GM10847 (cell line): ENCODE measurements around the gene CYTIP.

Experiments
- POLR2A ChIP-seq: IDR thresholded peaks from 2 replicates; pipeline ENCODE4 v1.6.1; 2011; ENCODE audit not compliant: insufficient read length; ENCODE audit errors: extremely low read depth

Gene CYTIP

DNA sequence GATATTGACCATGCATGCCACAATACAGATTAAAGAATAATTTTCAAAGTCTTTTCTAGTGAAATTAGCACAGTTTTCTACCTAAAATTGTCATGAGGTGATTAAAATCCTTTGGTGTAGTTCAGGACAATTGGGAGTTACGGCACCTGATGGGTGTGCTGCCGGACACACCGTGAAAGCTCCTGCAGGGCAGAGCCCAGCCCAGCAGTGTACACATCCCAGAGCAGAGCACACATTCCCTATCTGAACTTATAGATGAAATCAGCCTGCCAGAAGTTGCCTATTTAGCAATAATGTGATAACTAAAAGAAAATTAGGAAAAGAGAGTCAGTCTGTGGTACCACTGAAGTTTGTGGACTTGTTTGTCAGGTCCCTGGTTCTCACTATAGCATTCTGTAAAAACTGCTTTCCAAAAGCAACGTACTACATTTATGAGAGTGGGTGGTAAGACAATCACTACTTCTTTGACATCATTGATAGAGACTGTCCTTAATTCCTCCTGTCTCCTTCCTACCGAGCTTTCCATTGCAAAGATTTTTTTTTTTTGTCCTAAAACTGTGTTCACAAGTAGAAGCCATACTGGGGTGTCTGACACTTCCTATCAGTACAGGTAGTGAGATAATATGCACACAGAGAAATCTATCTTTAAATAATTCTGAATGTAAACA, 3.4 kb downstream of the CYTIP start:
- no peak for TF ChIP-seq POLR2A

DNA sequence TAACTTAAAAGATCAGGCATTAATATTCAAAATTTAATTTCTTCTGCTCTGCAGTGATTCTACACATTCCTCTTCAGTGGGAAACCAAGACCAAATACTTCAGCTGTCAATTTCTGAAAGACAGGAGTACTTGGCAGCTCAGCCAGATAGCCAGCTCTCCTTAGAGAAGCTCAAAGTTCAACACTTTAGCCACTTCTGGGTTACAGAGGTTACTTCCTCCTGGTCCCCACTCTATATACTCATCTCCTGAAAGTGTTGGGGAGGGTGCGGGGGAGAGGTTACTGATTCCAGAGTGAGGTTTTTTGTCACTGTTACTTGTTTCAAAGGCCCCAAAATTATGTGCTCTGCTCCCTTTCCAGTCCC, 4.1 kb downstream of the CYTIP start:
- no peak for TF ChIP-seq POLR2A

DNA sequence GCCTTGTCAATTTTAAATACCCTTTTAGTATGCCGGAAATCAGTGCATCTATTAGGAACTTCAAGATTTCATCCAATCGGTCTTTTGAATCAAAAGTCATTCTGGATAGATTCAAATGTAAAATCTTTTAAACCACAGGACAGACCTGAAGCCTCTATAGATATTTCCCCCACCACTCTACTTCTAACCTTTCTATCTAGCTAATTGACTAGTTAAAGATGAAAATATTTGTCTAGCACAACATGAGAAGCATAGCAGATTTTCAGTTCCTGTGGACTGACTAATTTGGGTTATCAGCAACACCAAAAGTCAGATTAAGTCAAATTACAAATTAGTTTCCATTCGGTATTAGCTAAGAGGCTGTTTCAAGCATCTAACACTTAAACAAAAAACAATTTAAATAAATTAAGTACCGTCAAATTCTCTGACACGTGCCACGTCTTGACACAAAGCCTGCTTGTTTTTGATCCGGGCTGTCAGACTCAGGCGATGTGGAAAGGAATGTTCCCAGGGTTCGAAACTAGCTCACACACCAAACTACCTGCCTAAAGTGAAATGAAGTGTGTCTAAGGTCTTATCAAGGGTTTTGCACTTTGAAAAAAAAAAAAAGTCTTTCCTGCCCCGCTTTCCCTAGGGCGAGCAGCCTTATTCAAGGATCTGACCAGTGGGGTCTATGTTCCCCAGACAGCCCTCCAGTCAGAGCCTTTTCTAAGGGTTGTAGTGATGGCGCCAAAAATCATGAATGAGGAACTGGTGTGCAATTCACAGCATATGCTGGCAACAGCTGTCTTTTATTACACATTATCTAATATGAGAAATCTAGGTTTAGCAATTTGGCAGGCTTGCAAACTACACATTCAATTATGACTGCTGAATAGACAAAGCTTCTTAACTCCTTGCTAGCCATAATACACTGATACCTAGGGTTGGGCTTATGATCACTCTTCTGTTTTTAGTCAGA, 4.7 kb downstream of the CYTIP start:
- TF ChIP-seq POLR2A = no peak

DNA sequence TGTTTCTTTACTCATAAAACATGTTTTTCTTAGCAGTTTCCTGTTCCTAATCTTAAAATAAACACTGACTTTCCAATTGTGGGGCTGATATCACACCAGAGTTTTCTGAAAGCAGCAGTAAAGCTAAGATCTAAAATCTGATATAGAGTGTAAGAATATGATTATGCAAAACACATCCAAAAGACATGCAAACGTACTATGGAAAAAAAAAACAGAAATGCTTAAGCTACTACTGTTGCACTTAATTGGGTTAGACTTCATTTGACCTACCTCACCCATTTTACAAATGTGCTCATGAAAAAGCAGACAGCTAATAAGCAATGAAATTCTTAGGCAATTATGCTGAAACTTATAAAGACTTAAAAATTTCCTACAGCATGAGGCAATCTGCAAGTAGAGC, 10.5 kb downstream of the CYTIP start:
- no peak for TF ChIP-seq POLR2A

DNA sequence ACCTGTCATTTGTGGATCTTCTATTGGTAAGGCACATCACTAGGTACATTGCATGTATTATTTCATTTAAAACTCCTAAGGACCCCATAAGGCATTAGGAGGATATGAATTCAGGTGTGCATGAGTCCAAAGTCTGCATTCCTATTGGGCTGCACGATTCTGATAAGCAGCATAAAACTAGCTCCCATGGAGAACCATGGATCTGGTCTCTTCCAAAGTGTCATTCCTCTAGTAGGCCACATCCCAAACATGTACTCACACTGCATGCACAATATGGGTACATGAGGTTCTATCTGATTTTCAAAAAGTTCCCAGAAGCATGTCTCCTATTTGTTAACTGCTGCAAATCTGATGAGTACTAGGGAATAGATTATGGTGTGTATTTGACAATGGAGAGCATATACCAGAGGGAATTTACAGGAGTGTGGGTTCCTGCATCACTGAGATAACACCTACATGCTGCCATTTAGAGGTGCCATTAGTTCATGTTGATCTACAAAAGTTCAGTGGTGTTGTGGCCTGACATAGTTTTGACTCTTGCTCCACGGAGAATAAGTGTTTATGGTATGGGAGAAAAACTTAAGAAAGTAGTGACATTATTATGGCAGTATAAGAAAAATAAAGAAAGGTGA, 11.3 kb downstream of the CYTIP start:
- no peak for TF ChIP-seq POLR2A

DNA sequence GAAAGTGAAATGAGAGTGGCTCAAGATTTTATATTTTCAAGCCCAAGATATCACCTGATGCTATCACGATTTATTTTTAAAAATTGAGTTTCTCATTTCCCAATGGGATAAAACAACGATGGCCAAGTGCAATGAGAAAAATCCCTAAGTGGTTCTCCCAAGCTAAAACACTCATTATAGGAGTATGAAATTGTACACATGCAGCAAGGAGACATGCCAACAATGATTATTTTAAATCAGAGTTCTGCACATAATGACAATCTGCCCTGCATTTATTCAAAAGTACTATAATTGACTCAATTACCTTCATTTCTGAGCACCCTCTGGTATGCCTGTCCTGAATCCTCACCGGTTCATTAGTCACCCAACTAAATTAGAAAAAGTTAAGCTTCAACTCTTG, 12.7 kb downstream of the CYTIP start:
- TF ChIP-seq POLR2A = no peak

DNA sequence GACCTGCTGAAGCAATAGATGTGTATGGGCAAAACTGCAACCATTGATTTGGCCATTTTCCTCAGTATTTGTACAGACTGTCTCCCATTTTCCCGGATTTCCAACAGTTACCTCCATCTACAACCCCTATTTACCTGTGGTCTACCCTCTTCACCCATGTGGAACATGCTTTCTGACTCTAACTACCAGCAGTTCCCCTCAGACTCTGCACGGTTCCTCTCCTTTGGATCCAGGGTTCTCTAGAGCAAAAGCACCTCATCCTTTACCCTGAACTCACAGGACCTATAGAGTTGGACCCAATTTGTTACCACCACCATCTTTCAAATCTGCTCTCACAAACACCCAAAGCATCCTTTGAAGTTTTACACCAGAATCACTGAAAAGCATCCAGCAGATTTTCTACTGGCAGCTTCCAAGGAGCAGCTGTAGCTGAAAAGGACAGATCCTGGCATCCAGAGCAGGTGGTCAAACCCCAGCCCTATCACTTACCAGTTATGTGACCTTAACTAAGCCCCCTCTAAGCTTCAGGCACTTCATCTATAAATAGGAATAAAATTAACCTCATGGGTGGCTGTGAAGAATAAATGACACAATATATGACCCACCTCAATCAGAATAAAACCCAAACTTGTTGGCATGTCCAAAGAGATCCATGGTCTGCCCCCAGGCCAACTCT, 15.3 kb downstream of the CYTIP start:
- no peak for TF ChIP-seq POLR2A

DNA sequence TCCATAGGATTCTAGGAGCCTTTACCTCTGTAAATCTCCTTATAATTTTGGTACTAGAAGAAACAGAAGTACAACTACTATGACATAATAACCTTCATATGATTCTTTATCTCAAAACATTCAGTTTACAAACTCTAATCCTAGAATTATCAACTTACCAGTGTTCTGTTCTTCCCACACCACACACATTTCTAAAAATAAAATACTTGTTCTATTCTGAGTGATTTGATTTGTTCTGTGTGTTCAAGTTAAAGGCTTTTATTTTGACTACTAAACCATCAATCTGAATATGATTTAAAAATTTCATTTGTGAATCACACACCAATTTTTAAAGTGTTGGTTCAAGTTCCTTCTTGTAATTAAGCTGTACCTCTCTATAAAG, 16.0 kb downstream of the CYTIP start:
- TF ChIP-seq POLR2A = no peak

DNA sequence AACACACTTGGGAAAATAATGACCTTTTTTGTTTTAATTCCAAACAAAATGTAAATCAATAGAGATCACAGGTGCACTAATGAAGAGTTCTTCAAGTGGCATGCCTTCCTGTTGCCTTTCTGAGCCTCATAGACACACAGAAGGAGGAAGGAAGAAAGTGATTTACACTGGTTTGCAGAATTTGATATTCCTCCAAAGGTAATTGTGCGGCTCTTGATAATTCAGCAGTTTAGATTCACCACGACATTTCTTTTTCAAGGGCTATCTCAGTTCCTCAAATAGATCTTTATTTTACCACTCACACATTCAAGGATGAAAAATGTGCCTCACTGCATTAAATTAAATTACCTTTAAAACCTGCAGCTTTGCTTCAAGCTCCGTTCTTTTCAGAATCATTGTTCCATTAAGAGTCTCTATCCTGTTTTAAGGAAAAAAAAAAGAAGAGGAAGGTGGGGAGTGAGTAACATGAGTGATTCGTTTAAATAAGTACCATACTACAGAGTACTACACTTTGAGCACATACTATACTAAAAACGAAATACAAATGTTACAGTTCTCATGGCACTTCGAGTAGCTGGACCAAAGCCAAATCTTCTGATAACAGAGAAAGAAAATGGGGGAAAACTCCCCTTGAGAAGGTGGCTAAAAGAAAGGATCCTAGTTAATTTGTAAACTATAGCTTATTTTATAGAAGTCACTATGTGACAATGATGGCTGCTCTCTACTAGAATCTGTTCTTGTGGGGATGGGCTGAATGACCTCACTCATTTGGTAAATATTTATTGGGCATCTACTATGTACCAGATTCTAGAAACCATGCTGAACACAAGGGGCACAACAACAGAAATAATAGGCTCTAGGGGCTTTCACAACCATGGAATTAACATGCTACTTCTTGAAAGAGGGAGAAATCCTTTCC, 16.6 kb downstream of the CYTIP start:
- no peak for TF ChIP-seq POLR2A

DNA sequence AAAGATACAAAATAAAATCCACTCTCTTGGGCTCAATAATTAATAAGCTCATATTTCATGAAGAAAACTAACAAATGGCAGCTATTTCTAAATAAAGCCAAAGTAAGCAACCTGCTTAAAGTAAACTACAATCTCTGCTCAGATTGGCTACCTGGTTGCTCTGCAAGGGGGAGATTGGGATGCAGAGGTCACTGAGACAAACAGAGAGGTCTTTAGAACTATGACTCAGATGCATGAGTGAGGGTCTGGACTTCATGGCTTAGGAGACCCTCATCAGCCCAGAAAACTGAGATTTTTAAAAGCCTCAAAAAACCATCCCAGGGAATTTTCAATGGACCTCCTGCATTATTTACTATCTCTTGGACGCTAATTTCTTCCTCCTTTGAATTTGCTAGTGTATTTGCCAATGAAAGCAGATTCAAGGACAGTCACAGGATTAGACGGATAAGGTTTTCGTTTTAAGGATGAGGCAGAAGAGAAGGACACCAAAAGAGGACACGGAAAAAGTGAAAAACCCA, 17.4 kb downstream of the CYTIP start:
- no peak for TF ChIP-seq POLR2A

DNA sequence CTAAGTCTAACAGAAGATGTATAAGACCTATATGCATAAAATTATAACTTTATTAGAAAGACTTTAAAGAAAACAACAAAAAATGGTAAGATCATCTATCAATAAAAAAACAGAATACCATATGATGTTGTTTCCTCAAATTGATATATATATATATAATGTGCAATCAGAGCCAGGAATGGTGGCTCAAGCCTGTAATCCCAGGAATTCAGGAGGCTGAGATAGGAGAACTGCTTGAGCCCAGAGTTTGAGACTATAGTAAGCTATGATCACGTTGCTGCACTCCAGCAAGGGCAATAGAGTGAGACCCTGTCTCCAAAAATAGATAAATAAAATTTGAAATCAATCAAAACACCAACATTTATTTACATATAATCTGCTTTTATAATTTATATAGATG, 19.5 kb downstream of the CYTIP start:
- TF ChIP-seq POLR2A = no peak

DNA sequence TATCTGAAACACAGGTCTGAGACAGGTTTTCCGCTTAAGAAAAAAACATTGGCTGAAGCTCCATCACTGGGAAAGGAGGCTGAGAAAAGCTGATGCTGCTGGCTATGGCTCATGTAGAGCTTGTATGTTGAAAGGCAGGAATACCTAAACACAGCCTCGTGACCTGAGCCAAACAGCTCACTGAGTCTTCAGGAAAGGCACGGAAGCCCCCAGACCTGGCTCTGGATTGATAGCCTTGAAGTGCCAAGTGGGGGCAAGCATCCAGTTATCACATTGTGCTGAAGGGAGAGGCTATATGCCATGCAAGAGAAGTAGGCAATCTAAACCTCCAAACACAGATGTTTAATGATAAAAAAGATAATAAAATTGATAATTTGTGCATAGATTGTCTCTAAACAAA, 21.9 kb downstream of the CYTIP start:
- TF ChIP-seq POLR2A = no peak

DNA sequence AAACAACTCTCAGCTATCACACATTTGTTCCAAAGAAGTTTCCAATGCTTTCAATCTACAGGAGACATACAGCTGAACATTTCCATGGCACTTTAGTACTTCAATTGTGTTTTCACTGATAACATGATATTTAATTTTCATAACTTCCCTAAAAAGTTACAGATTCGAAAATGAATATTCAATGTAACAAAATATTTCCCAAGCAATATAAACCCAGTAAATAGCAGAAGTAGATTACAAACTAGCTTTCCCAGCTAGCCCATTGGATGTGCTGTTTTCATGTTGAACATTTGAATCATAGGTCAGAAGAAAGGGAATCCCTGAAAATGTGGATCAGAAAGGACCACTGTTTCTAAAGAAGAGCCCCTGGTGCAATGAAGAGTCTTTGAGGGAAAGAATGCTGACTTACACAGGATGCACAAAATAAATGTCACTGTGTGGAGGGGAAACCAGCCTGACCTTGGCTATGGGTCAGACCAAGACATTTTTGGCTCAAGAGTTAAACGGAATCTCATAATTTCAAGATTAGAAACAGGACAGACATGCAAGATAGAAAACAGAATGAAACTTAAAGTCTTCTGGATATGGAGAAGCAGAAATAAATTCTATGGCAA, 22.5 kb downstream of the CYTIP start:
- TF ChIP-seq POLR2A = no peak

DNA sequence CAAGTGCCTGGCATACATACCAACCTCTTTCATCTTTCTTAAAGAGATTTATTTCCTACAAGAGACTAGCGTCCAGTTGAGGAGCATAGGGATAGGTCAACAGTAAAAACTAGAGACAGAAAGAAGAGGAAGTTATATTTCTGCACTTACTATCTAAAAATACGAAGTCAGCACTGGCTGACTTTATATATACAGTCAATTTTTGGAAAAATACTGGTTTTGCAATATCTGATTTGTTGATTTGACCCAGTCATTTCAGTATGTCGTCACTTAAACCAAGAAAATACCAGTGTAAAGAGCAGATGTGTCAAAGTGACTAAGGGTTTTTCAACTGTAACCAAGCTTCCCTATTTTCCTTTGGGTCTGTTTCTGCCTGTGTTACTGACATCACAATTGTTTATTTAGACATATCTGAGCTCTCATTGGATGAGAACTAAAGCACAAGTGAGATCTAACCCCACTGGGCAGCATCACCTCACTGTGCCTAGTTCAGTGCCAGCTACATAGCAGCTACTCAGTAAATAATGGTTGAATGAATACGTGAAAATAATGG, 23.0 kb downstream of the CYTIP start:
- TF ChIP-seq POLR2A = no peak
